GM10266 (cell line): ENCODE results near the gene PMAIP1.

ENCODE experiments used
- DNase-seq: peaks from one replicate; pipeline ENCODE4 v3.0.0; 2012; ENCODE audit errors: extremely low spot score
- CTCF ChIP-seq: IDR thresholded peaks from 2 replicates; pipeline ENCODE4 v1.5.1; 2012; ENCODE audit warnings: mild to moderate bottlenecking, low read depth; ENCODE audit not compliant: control insufficient read depth, insufficient read depth; ENCODE audit errors: missing control alignments

PMAIP1 gene

GRCh38 chr18:59927246-59927825 is 27.5 kb downstream of the PMAIP1 start:
- TF ChIP-seq CTCF = no peak
- DNase-seq = peak; percentile 51

- no peak for DNase-seq
- TF ChIP-seq CTCF = no peak
These were observed 28.4 kb downstream of the PMAIP1 start for GRCh38 chr18:59928201-59928600.

GRCh38 chr18:59929621-59930295 is 30.0 kb downstream of the PMAIP1 start:
- no peak for DNase-seq
- no peak for TF ChIP-seq CTCF

GRCh38 chr18:59932401-59932800 is 32.6 kb downstream of the PMAIP1 start:
- no peak for DNase-seq
- no peak for TF ChIP-seq CTCF

- no peak for DNase-seq
- TF ChIP-seq CTCF = no peak
These were observed 38.9 kb downstream of the PMAIP1 start for GRCh38 chr18:59938676-59939075.

- TF ChIP-seq CTCF = no peak
- no peak for DNase-seq
These were observed 39.3 kb downstream of the PMAIP1 start for GRCh38 chr18:59939127-59939526.

GRCh38 chr18:59940068-59940467 is 40.3 kb downstream of the PMAIP1 start:
- DNase-seq = no peak
- TF ChIP-seq CTCF = no peak
